Measurements from ENCODE around the gene CD40. TPM values are rescaled to one million over a fixed set of nuclear protein-coding genes. Genes with fewer than 3 reads are reported as not detected.
"Not testable (repeated sequence)": the region's sequence is repeated elsewhere in the genome, so short reads cannot be mapped to it uniquely, and the experiment has no call there.

Gene CD40
- polyA plus RNA-seq, 1 donor = 5.0 TPM

DNA sequence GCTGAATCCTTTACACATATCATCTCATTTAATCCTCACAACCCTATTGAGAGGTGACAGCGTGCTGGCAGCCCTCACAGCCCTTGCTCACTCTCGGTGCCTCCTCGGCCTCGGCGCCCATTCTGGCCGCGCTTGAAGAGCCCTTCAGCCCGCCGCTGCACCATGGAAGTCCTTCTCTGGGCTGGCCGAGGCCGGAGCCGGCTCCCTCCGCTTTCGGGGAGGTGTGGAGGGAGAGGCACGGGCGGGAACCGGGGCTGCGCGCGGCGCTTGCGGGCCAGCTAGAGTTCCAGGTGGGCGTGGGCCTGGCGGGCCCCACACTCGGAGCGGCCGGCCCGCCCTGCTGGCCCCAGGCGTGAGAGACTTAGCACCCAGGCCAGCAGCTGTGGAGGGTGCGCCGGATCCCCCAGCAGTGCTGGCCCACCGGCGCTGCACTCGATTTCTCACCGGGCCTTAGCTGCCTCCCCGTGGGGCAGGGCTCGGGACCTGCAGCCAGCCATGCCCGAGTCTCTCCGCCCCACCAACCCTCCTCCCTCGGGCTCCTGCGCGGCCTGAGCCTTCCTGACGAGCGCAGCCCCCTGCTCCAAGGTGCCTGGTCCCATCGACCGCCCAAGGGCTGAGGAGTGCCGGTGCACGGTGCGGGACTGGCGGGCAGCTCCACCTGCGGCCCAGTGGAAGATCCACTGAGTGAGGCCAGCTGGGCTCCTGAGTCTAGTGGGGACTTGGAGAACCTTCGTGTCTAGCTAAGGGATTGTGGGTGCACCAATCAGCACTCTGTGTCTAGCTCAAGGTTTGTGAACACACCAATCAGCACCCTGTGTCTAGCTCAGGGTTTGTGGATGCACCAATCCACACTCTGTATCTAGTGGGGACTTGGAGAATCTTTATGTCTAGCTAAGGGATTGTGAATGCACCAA is 26.2 kb upstream of the CD40 start:
- not testable (repeated sequence) for DNase-seq

- DNase-seq = no peak
Observed at GRCh38 chr20:46093531-46093930, 24.6 kb upstream of the CD40 start.

DNA sequence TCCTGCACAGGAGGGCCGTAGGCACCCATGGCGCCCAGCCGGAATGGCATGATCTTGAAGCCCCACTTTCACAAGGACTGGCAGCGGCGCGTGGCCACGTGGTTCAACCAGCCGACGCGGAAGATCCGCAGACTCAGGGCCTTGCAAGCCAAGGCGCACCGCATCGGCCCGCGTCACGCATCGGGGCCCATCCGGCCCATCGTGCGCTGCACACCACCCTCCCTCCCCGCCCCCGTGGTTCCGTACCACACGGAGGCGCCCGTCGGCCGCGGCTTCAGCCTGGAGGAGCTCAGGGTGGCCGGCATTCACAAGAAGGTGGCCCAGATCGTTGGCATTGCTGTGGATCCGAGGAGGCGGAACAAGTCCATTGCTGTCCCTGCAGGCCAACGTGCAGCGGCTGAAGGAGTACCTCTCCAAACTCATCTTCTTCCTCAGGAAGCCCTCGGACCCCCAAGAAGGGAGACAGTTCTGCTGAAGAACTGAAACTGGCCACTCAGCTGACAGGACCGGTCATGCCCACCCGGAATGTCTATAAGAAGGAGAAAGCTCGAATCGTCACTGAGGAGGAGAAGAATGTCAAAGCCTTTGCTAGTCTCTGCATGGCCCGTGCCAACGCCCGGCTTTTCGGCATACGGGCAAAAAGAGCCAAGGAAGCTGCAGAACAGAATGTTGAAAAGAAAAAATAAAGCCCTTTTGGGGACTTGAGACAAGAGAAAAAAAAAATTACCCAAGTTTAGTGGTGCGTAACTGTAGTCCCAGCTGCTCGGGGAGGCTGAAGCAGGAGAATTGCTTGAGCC is 18.4 kb upstream of the CD40 start:
- DNase-seq = no peak

DNA sequence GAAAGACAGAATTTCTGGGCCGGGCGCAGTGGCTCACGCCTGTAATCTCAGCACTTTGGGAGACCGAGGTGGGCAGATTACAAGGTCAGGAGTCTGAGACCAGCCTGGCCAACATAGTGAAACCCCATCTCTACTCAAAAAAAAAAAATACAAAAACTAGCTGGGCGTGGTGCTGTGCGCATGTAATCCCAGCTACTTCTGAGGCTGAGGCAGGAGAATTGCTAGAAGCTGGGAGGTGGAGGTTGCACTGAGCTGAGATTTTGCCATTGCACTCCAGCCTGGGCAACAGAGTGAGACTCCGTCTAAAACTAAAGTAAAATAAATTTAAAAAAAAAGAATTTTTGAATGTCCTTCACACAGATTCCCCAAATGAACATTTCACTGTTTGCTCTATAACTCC is 17.7 kb upstream of the CD40 start:
- not testable (repeated sequence) for DNase-seq

DNA sequence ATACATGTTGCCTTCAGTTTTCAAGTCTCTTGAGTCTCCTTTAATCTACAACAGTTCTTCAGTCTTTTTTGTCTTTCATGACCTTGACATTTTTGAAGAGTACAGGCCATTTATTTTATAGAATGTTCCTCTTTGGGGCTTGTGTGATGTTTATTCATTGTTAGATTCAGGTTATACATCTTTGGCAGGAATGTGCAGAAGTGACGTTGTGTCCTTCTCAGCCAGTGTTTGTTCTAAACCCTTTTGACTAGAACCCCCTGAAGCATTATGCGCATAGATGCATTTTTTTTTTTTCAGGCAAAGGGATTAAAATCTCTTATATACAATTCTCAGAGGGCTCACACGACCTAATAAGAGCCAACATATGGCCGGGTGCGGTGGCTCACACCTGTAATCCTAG is 17.1 kb upstream of the CD40 start:
- DNase-seq = no peak

GRCh38 chr20:46101957-46102356 is 16.2 kb upstream of the CD40 start:
- DNase-seq = no peak

DNA sequence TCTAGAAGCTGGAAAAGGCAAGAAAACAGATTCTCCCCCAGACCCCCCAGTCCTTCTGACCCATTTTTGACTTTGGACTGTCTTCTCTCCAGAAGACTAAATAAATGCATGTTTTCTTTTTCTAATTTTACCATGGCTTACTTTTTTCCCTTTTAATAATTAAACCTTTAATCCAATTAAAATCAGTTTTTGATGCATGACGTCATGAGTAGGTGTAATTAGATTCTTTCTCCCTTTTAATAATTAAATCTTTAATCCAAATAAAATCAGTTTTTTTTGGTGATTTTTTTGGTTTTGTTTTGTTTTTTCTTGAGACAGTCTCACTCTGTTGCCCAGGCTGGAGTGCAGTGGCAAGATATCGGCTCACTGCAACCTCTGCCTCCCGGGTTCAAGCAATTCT is 15.2 kb upstream of the CD40 start:
- no peak for DNase-seq

DNA sequence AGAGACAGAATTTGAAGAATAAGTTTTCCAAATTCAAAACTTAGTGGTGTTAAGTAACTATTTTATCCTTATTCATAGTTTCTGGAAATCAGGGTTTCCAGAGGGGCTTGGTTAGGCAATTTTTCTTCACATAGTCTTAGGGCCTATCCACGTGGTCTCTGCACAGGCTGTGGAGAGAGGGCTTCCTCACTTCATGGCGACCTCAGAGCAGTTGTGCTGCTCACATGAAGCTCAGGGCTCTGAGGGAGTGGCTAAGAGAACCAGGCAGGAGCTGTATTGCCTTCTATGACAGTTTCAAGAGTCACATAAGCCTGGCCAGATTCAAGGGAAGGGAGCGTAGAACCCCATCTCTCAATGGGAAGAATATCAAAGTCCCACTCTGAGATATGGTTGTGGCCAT is 13.9 kb upstream of the CD40 start:
- no peak for DNase-seq

DNA sequence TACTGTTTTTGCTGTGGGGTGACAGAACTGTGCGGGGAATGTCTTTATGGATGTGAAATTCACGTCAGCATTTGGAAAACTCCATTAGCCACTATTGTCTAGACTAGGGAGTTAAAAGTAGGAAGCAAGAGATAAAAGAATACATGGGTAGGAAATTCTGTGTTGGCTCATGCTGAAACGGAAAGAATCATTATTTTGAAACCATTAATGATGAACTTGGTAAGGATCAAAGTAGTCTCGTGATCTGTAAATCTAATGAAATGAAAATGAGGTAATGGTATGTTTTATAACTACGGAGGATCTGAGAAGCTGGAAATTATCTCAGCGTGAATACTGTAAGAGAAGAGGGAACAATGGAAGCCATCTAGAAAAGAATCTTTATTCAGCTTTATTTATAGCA is 11.1 kb upstream of the CD40 start:
- DNase-seq = no peak

DNA sequence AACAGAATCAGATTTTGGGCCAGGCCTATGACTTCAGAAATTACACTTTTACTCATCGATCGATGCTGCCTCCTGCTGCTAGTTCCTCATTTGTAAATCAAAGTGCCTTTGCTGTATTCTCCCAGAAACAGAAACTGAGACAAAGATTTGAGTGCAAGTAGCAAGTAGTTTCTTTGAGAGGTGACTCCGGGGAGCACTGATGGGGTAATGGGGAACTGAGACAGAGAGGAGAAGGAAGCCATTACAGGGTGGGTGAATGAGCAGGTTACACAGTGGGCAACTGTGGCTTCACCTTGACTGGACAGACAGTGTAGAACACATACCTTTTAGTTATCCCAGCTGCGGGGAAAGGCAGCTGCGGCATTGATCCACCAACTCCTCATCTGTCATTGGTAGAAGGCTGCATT is 9.7 kb upstream of the CD40 start:
- DNase-seq = no peak

- DNase-seq = no peak
Observed at GRCh38 chr20:46108976-46109375, 9.1 kb upstream of the CD40 start.

GRCh38 chr20:46111028-46111835 is 6.9 kb upstream of the CD40 start:
- no peak for DNase-seq

DNA sequence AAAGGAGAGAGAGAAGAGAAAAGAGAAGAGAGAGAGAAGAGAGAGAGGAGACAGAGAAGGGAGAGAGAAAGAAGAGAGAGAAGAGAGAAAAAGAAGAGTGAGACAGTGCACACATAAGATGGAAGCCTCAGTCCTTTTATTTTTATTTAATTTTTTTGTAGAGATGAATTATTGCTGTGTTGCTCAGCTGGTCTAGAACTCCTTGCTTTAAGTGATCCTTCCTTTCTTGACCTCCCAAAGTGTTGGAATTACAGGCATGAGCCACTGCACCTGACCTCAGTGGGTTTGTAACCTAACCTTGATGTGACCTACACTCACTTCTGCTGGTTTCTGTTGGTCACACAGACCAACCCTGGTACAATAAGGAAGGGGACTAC is 6.3 kb upstream of the CD40 start:
- no peak for DNase-seq

DNA sequence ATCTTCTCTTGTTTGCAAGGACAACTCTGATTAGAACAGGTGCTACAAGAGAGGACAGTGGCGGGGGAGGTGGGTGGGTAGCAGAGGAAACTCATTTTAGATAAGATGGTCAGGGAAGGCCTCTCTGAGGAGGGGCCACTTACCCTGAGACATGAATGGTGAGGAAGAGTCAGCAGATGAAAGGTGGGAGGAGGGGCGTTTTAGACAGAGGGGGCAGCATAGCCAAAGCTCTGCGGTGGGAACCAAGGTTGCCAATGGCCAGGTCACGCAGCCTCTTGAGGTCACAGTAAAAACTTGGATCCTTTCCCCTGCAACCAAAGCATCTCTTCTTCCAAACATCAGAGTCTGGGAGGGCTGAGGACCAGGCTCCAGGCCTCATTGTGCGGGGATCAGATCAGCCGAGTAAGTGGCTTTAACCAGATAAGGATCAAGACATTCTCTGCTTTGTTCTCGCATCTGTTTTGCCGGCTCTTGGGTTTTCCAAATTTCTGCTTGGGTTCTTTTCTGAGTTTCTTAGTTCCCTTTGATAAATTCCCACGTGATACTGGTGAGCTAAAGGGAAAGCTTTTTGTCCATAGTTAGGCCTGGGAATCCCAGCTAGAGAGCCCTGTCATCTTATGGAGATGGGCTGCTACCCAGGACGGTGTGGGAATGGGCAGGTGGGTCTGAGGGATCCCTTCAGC is 5.5 kb upstream of the CD40 start:
- DNase-seq = no peak

DNA sequence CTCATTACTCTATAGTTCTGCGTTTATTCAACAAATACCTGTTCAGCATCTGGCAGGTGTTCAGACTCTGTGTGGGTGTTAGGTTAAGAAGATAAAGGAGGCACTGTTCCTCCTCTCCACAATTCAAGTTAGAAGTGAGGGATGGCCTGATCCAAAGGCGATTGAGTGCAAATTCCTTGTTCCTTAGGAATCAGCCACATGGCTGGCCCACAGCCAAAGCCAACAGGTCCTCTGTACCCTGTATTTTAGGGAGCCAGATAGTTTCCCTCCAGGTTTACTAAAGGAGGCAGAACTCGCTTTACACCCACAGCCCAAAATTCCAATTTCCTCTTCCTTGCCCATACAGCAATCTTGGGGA is 5.0 kb upstream of the CD40 start:
- DNase-seq = no peak

DNA sequence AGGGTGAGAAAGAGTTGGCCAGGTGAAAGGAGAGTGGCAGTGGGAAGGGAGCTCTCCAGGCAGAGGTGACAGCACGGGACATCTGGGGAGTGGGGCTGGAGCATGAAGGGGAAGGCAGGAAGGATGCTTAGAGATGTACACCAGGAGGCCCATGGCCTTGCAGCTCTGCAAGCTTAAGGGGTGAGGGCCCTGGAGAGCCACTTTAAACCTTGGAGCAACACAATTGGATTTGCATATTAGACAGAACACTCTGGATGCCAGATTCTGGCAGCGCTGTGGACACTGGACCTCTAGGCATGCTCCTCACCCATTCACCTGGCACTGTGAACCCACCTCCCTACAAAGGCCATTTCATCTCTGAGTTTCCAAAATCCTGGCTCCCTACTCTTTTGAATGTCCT is 3.7 kb upstream of the CD40 start:
- no peak for DNase-seq

GRCh38 chr20:46118481-46119020 is 437 bp downstream of the CD40 start:
- no peak for DNase-seq

DNA sequence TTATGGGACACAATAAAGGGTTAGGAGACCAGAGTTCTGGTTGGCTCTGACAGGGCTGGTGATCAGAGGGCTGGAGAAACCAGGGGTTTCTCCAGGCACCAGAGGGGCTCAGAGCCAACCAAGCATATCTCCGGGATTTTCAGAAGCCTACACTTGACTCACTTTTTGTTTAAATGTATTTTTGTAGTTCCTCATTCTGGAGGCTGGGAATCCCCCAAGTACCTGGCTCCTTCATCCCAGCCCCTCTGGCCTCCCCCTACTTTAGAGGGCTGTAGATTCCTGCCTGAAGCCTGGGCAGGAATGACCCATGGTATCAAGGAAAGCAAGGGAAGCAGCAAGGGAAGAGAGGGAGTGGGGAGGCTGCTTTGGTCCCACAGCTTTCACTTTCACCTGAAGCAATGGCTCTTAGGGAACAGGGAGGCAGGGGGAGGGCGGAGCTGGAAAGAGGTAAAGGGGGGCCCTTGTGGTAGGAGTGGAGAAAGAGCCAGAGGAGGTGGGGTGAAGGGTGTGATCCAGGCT is 973 bp downstream of the CD40 start:
- no peak for DNase-seq

GRCh38 chr20:46119547-46119946 is 1.4 kb downstream of the CD40 start:
- no peak for DNase-seq

- no peak for DNase-seq
Observed at GRCh38 chr20:46120136-46120535, 2.0 kb downstream of the CD40 start.

DNA sequence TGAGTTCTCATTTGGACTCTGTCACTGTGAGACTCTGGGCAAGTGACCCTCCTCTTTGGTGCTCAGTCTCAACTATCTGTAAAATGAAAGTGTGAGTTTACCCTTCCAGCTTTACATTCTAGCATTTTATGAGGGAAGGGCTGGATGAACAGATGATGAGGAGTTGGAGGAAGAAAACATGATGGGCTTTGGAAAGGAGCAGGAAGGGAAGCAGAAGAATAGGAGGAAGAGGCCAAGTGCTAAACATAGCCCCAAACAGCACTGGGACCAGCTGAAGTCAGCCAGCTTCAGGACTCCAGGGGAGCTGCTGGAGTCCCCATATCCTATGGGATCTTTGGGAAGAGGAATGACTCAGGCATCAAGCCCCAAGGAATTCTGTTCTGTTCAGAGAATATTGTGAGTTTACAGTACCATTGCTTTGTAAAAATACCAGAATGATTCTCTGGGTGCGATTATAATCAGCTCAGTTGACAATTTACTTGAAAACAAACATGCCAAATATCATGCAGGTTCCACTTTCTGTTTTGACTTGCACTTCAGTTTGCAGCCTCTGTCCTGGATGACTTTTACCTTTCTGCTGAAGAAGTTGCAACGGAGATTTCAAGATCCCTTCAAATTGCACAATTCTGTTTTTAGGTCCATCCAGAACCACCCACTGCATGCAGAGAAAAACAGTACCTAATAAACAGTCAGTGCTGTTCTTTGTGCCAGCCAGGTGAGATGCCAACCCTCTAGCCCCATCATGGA is 3.2 kb downstream of the CD40 start:
- no peak for DNase-seq

Measured in left kidney (tissue), 2 donors.